Measurements from ENCODE around the gene SLC5A11. TPM values are rescaled to one million over a fixed set of nuclear protein-coding genes. Genes with fewer than 3 reads are reported as not detected.

Gene SLC5A11
- total RNA-seq (2021), result not detected in 2 replicates
- Bru-seq, nascent RNA, result percentile 14 among the genes with signal in this experiment
- percentile 15 among the genes with signal in this experiment for BruChase-seq, experiment 1, labeled RNA remaining after a 2-hour chase
- BruChase-seq, experiment 2, labeled RNA remaining after a 6-hour chase, result percentile 24 among the genes with signal in this experiment
- long read RNA-seq, partial matches to known transcripts, result 0 of 2 reads
- long read RNA-seq, other reads (novel, unspliced or antisense), result 2 of 2 reads

DNA sequence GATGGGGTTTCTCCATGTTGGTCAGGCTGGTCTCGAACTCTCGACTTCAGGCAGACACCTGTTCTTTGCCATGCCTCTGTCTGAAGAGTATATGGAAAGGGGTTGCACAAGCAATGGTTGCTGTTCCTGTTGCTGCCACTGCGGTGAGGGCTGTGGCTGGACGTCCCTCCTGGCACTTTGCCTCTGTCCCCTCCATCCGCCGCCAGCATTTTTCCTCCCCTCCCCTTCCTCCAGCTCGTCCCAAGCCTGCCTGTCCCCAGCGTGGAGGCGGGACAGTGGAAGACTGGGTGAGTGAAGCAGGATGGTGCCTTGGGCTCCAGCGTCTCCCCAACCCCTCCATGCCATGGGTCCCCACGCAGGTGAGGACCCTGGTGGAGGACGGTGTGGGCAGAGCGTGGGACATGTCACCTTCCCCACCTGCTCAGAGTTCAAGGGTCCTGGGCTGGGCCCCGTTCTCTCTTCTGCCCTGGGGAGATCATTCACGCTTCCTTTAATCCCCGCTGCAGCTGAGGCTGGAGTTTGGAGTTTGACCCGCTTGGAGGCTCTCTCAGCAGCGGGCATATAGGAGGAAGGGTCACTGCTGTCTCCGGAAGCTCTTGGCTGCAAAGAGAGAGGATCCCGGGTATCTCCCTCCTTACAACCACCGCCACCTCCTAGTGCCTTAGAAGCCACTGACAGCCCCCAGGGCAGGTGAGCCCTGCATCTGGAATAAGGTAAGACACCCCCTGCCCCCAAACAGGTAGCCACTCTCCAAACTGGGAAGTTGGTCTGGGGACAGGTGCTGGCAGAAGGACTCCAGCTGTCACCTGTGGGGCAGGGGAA, at the start of gene SLC5A11:
Gene SLC5A11 (plus strand): TSS at position 238 of the 822 bp plus-strand sequence. CDS start 12,681 bp downstream, outside the sequence.
- POLR2A ChIA-PET (ENCODE audit: low non-redundant PET), result no interaction called here

DNA sequence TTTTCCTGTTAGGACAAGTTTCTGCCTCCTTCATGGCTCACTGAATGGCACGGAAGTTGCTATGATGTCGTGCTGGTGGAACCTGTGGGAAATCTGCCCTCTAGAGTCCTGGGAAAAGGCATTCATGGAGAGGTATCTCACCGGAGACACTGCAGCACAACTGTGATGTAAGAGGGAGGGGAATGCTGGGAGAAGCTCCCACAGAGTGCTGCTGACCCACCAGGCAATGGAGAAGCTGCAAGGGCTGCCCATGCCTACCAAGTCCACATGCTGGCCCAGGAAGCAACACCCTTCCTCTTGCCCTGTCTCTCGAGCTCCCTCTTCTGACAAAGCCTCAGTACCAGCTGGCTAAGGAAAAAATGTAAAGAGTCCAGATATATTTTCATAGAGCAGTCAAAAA, 45.2 kb upstream of the SLC5A11 start:
- POLR2A ChIA-PET (ENCODE audit: low non-redundant PET), result interaction anchor here (0.9 kb wide), 1 partner anchor 405 kb away, joined by 4 read pairs; no protein-coding TSS in a partner anchor
- BruUV-seq (replicated peaks), result no TSS peak

More for the DNA sequence above, at the start of gene SLC5A11:
- intact Hi-C loops (cut with micrococcal nuclease; ENCODE audit: unreplicated experiment), result no loop called here
- TF ChIP-seq, protein P1, sequence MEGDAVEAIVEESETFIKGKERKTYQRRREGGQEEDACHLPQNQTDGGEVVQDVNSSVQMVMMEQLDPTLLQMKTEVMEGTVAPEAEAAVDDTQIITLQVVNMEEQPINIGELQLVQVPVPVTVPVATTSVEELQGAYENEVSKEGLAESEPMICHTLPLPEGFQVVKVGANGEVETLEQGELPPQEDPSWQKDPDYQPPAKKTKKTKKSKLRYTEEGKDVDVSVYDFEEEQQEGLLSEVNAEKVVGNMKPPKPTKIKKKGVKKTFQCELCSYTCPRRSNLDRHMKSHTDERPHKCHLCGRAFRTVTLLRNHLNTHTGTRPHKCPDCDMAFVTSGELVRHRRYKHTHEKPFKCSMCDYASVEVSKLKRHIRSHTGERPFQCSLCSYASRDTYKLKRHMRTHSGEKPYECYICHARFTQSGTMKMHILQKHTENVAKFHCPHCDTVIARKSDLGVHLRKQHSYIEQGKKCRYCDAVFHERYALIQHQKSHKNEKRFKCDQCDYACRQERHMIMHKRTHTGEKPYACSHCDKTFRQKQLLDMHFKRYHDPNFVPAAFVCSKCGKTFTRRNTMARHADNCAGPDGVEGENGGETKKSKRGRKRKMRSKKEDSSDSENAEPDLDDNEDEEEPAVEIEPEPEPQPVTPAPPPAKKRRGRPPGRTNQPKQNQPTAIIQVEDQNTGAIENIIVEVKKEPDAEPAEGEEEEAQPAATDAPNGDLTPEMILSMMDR (conservative IDR thresholded peaks at IDR 0.05; ENCODE audit: low read depth, low read length), result no peak
- TF ChIP-seq EZH2 (IDR thresholded peaks at IDR 0.05; ENCODE audit: borderline replicate concordance, low read depth, low read length, poor library complexity, severe bottlenecking), result no peak
- Histone ChIP-seq H3K27me3 (replicated peaks; ENCODE audit: insufficient read depth, low read depth, low read length, poor library complexity) (no peaks in the 10 kb centered on the region), H3K9me3 (ENCODE audit: low read depth, low read length, poor library complexity, severe bottlenecking) (no peaks in the 10 kb centered on the region), H3K4me3 (ENCODE audit: low read depth, low read length, poor library complexity, severe bottlenecking) (no peak within 1 kb of the TSS), H3K4me1 (ENCODE audit: insufficient read depth, low read length, poor library complexity, severe bottlenecking) (no peaks in the 10 kb centered on the region), H3K36me3 (ENCODE audit: insufficient read depth, low read length, poor library complexity, severe bottlenecking) (no peaks in the 10 kb centered on the region), H3K27ac (ENCODE audit: low read depth, low read length, poor library complexity, severe bottlenecking) (no peak within 1 kb of the TSS)
- no peak for DNase-seq (ENCODE audit: low spot score)
- CTCF ChIA-PET, result interaction anchor here (0.6 kb wide), 1 partner anchor 8 kb away, joined by 3 read pairs; no protein-coding TSS in a partner anchor
- no TSS peak for BruUV-seq (replicated peaks)

GRCh38 chr16:24801761-24802302, 43.9 kb upstream of the SLC5A11 start:
- H3K4me1 ChIP-seq (ENCODE audit: insufficient read depth, low read length, poor library complexity, severe bottlenecking), result no peaks in the 10 kb centered on the region
- H3K27ac ChIP-seq (ENCODE audit: low read depth, low read length, poor library complexity, severe bottlenecking), result no peak overlapping the region
- BruUV-seq (replicated peaks), result no TSS peak
- ChIA-PET POLR2A (ENCODE audit: low non-redundant PET) (no interaction called here), CTCF (no interaction called here)
- H3K4me3 ChIP-seq (ENCODE audit: low read depth, low read length, poor library complexity, severe bottlenecking), result no peak overlapping the region
- no peaks in the 10 kb centered on the region for H3K9me3 ChIP-seq (ENCODE audit: low read depth, low read length, poor library complexity, severe bottlenecking)
- peaks cover 99% of the 10 kb centered on the region for H3K36me3 ChIP-seq (ENCODE audit: insufficient read depth, low read length, poor library complexity, severe bottlenecking)
- intact Hi-C loops (cut with micrococcal nuclease; ENCODE audit: unreplicated experiment), result no loop called here
- no peaks in the 10 kb centered on the region for H3K27me3 ChIP-seq (replicated peaks; ENCODE audit: insufficient read depth, low read depth, low read length, poor library complexity)
- DNase-seq (ENCODE audit: low spot score), result no peak
- no peak for TF ChIP-seq EZH2 (IDR thresholded peaks at IDR 0.05; ENCODE audit: borderline replicate concordance, low read depth, low read length, poor library complexity, severe bottlenecking)
- TF ChIP-seq, protein P1 (conservative IDR thresholded peaks at IDR 0.05; ENCODE audit: low read depth, low read length), result no peak

More for the DNA sequence above, 45.2 kb upstream of the SLC5A11 start:
- CTCF ChIA-PET, result no interaction called here
- peak; percentile 17 for DNase-seq (ENCODE audit: low spot score)
- Histone ChIP-seq H3K27me3 (replicated peaks; ENCODE audit: insufficient read depth, low read depth, low read length, poor library complexity) (no peaks in the 10 kb centered on the region), H3K9me3 (ENCODE audit: low read depth, low read length, poor library complexity, severe bottlenecking) (no peaks in the 10 kb centered on the region), H3K36me3 (ENCODE audit: insufficient read depth, low read length, poor library complexity, severe bottlenecking) (peaks cover 99% of the 10 kb centered on the region), H3K4me3 (ENCODE audit: low read depth, low read length, poor library complexity, severe bottlenecking) (no peak overlapping the region), H3K4me1 (ENCODE audit: insufficient read depth, low read length, poor library complexity, severe bottlenecking) (no peaks in the 10 kb centered on the region), H3K27ac (ENCODE audit: low read depth, low read length, poor library complexity, severe bottlenecking) (no peak overlapping the region)
- intact Hi-C loops (cut with micrococcal nuclease; ENCODE audit: unreplicated experiment), result no loop called here
- no peak for TF ChIP-seq EZH2 (IDR thresholded peaks at IDR 0.05; ENCODE audit: borderline replicate concordance, low read depth, low read length, poor library complexity, severe bottlenecking)
- TF ChIP-seq, protein P1 (conservative IDR thresholded peaks at IDR 0.05; ENCODE audit: low read depth, low read length), result 0 out of 2 replicates have a peak, but pooled peaks have one; percentile 25
